A673 (cell line): Measurements from ENCODE around the gene SCGB1D4.

ENCODE experiments used
- EZH2 ChIP-seq: fragments of 200-600 bp; sonication (generic); IDR thresholded peaks from 2 replicates; pipeline ENCODE4 v1.6.1; 2017; ENCODE audit warnings: borderline replicate concordance, low read depth, mild to moderate bottlenecking, mixed read lengths, antibody characterized with exemption, low read length; ENCODE audit not compliant: poor library complexity, severe bottlenecking
- TF ChIP-seq, protein P1 (sequence below): fragments of 300-800, 200-600 bp; sonication (generic); conservative IDR thresholded peaks from 2 replicates; pipeline ENCODE4 v1.5.1; 2017; ENCODE audit warnings: low read depth, mild to moderate bottlenecking, antibody characterized with exemption, low read length, moderate library complexity, mixed read lengths

- TF ChIP-seq EZH2: no peak
- TF ChIP-seq, protein P1, sequence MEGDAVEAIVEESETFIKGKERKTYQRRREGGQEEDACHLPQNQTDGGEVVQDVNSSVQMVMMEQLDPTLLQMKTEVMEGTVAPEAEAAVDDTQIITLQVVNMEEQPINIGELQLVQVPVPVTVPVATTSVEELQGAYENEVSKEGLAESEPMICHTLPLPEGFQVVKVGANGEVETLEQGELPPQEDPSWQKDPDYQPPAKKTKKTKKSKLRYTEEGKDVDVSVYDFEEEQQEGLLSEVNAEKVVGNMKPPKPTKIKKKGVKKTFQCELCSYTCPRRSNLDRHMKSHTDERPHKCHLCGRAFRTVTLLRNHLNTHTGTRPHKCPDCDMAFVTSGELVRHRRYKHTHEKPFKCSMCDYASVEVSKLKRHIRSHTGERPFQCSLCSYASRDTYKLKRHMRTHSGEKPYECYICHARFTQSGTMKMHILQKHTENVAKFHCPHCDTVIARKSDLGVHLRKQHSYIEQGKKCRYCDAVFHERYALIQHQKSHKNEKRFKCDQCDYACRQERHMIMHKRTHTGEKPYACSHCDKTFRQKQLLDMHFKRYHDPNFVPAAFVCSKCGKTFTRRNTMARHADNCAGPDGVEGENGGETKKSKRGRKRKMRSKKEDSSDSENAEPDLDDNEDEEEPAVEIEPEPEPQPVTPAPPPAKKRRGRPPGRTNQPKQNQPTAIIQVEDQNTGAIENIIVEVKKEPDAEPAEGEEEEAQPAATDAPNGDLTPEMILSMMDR: no peak
Observed at GRCh38 chr11:62344210-62344609, 45.3 kb upstream of the SCGB1D4 start.
